Right renal pelvis (tissue), 4 donors: ENCODE data around the gene SLC6A3. TPM values are rescaled to one million over a fixed set of nuclear protein-coding genes. Genes with fewer than 3 reads are reported as not detected.

Experiments
- DNase-seq, 4 donors: peaks; one replicate each; pipeline ENCODE4 v3.0.0-alpha.2; 2013; ENCODE audit warnings: low read depth in 4 of 4, low spot score in 3 of 4, missing footprints in 1 of 4
- polyA plus RNA-seq, 4 donors: library from polyadenylated mRNA; unstranded; fragments of 120-200 nt; gene quantifications; one replicate each; pipeline ENCODE4 v1.2.1, GENCODE V29; 2013; ENCODE audit not compliant: insufficient read length in 4 of 4

SLC6A3 gene
- polyA plus RNA-seq, 4 donors = 0.41 to 0.64 (median 0.62) TPM

GRCh38 chr5:1357946-1358725 is 87.1 kb downstream of the SLC6A3 start:
- DNase-seq = no peak

DNA sequence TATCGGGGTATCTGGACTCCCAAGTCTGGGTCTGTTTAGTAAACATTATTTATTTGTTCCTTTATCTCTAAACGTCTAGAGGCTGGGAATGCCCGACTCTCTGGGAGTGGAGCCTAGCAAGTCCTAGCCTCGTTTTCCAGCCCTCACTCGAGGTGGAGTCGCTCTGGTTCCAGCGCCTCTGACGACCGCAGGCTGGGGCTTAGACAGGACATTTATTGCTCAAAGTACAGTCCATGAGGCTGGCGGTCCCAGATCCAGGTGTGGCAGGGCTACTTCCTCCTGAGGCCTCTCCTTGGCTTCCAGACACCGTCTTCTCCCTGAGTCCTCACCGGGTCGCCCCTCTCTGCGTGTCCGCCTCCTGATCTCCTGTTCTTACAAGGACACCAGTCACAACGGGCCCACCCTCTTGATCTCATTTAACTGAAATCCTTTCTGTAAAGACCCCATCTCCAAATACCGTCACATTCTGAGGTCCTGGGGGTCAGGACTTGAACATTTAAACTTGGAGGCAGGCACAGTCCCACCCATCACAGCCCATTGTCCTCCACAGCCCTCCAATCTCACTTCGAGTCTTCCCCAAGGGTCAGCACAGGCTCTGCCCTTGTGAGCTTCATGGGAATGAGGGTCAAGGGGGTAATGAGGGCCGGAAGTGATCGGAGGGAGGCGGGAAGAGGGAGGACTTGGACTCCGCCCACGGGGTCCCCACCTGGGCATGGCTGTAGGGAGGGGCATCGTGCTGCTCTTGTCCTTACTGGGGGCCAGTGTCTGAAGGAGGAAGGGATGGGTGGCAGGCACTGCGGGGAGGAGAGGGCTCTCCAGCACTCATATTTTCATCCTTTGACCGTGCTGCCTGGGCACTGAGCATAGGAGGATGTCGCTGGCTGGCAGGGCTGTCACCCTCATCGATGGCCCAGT is 88.1 kb downstream of the SLC6A3 start:
- DNase-seq = no peak

DNA sequence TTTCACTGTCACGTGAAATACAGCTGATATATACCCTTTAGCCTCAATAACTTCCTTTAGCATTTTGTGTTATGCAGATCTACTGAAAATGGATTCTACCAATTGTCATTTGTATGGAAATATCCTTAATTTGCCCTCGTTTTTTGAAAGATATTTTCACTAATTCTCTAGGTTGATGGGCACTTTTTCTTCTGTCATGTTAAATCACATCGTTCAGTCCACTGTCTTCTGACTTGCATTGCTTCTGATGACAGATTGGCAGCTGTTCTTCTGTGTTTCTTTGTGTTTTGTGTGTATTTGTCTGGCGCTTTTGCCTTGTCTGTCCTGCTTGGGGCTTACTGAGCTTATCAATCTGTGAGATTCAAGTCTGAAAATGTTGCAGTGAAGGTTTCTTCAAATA is 90.7 kb downstream of the SLC6A3 start:
- DNase-seq = no peak

- DNase-seq = no peak
Observed at GRCh38 chr5:1352231-1353219, 92.7 kb downstream of the SLC6A3 start.

GRCh38 chr5:1351156-1351555 is 94.1 kb downstream of the SLC6A3 start:
- DNase-seq = no peak

GRCh38 chr5:1349246-1349645 is 96.0 kb downstream of the SLC6A3 start:
- no peak for DNase-seq

DNA sequence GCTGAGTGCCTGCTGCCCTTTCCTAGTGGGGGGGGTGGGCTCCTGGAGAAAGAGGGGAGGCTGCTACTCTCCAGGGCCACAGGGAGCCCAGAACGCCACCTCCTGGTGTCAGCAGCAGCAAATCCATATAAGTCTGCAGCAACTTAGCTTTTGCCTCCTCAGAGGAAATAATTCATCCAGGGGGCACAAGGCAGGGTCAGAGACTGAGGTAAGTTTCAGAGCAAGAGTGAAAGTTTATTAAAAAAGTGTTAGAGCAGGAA is 96.3 kb downstream of the SLC6A3 start:
- no peak for DNase-seq

- DNase-seq = no peak
Observed at GRCh38 chr5:1347571-1347970, 97.7 kb downstream of the SLC6A3 start.

- no peak for DNase-seq
Observed at GRCh38 chr5:1346627-1347440, 98.4 kb downstream of the SLC6A3 start.

- DNase-seq = no peak
Observed at GRCh38 chr5:1345876-1346626, 99.2 kb downstream of the SLC6A3 start.

- DNase-seq = peak; percentile 74 to 86 (median 82)
Observed at GRCh38 chr5:1344975-1345838, 100.0 kb downstream of the SLC6A3 start, which contains the start of gene CLPTM1L. Gene CLPTM1L (minus strand): TSS chr5:1345099. CDS start chr5:1344841, 258 bp downstream.

- no peak for DNase-seq
Observed at GRCh38 chr5:1343931-1344901, 101.0 kb downstream of the SLC6A3 start.

DNA sequence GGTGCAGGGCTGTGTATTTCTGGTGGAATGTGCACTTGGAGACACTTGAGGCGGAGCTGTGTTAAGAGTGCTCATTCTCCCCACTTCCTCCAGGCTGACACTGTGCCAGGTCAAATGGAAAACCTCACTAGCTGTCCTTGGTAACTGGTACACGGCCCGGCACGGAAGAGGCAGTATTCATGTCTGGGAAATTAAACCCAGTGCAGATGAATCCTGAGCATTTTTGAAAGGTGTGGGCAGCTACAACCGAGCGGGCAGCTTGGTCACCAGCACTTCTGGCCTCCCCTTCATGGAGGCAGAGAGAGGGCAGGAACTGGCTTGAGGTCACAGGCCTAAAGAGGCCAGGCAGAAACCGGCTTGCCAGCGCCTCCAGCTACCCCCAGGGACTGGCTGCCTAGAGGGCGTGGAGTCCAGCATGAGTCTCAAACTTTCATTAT is 101.9 kb downstream of the SLC6A3 start:
- DNase-seq = no peak
